Measurements from ENCODE around the gene APOB.

APOB gene

DNA sequence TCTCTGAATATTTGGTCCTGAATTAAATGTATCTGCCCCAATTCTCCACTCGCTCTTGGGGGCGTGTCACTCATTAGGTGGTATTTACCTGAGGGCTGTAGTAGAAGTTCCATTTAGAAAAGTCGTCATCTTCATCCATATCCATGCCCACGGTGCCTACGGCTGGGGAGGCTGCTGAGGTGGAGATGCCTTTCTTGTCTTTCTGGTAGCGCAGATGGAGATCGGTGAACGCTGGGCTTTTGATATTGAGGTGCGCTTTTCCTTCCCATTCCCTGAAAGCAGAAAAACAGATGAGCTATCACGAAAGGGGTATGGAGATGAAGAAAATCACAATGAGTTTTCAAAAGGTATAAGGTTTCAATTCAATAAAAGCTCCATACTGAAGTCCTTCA is 39.7 kb downstream of the APOB start:
- DNase-seq = no peak

DNA sequence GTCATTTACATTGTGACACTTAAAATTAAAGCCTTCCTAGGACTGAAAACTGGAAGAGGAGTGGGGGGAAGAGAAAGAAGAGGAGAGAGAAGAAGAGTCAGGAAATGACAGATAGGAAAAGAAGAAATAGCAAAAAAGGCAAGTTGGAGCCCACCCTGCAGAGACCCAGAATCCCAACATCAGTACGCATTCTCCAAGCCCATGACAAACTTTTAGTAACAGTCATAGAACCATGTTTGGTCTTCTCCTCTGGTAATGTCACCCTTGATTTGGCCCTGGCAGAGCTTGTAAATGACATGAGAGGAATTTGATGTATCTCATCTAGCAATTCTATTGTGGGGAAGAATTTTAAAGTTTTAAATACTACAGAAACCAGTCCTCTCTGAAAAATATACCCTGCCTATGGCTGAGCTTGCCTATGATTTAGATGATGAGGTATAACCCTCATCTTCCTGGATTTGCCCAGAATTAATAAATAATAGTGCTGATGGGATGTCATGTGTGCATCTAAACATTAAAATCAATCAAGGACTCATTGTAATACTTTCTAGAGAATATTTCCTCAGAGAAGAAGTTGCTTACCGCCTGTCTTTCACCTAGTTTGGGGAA is 40.2 kb downstream of the APOB start:
- no peak for DNase-seq

GRCh38 chr2:21002814-21003192 is 41.1 kb downstream of the APOB start:
- DNase-seq = no peak

GRCh38 chr2:21001988-21002813 is 41.7 kb downstream of the APOB start:
- DNase-seq = no peak

DNA sequence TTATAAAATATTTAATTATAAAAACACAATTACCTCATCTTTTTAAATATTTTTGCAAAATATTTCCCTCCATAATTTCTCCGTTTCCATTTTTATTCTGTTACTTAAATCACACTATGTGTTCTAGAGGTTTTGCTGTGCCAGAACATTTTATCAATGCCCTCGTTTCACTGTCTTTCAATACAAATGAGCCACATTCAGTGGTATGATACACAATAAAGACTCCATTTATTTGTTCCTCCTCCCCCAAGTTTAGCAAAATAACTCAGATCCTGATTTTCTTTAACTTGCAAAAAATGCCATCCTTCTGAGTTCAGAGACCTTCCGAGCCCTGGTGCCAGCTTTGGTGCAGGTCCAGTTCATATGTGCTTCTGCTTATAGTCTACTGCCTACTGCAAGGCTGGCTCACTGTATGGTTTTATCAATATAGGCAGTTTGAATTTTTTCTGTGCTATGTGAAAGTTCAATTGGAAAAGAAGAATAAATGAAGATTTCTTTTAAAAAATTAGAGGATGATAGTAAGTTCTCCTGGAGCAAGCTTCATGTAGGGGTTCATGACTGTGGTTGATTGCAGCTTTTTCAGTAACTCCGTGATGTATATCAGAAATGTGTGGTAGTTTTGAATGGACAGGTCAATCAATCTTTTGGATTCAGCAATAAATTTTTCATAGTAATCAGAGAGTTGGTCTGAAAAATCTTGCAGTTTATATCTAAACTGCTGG is 42.5 kb downstream of the APOB start:
- no peak for DNase-seq

DNA sequence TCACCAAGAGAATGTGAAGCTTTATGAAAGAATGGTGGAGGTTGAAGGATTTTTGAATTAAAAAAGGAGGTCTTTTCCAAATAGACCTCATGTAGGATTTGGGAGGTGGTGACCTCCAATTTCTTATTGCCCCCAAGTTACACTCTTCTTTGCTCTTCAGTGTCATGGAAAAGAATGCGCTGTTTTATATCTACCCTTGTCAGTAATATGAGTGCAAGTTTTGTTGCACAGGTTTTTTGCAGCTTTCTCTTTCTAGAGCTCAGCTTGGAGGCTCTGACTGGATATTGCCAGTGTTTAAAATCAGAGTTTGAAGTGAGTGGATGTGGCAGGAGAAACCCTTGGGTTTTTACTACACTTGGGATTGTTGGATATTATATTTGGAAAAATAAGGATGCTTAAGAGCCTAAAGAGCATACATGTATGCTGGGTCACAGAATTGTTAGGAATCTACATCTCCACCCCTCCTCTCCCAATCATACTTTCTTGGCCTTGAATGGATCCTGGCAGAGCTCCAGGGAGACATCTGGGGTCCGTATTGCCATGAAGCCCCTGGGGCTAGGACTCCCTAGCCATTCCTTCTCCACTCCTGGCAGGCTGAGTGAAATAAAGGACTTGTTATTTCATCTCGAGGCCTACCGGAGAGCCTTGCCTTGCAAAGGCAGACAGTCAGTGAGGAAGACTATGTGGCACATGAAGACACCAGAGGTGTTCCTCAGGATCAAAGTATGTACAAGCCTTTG is 43.8 kb downstream of the APOB start:
- no peak for DNase-seq

DNA sequence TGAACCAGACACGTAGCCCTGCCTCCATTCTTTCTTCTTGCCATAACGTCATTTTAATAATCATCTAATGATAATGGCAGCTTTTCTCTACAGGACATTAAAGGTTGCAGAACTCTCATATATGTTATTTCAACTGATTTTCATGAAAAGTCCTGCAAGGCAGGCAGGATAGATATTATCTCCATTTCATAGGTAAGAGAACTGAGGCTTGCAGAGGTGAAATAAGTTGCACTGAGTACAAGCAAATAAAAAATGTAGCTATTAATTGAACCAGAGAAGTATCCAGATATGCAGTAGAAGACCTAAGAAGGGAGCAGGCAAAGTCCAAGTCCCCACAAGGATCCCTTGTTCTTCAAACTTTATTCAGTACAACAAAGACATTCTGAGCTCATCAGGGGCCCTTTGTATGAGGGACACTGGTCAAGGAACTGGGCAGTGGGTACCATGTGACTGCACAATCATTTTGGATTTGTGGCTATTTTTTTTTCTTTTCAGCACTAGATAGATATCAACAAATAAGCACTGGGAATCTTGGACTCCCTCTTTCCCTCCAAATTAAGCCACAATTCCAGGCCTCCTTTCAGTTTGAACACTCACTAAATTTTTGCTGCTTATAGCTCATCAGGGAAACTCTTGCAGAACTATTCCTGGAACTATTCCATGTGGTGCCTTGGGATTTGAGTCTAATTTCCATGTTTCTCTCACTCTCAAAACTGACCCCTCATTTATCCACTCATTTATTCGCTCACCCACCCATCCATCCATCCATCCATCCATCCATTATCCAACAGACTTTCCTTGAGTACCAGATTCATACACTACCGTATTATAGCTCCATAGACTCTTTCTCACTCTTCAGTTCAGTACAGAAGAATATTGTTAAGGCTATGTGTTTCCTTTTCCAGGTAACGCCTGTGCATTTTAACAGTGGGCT is 44.6 kb downstream of the APOB start:
- DNase-seq = no peak

GRCh38 chr2:20997953-20998722 is 45.7 kb downstream of the APOB start:
- DNase-seq = no peak

DNA sequence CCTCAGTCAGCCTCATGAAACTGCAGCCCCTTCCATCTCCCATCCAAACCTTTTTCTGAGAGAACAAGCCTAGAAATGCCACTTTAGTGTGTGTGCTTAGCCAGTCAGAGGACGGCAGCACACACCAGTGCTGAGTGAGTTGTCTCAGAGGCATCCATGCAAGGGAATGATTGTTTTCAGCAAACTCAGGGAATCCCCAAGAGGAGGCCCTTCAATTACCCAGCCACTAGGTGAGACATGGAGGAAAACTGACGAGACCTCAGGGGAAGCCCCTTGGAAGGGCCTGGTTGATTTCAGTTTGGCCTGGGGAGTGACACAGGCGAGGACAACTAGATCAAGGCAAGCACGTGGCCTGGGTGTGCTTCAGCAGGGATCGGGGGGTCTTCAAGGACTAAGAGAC is 49.7 kb downstream of the APOB start:
- no peak for DNase-seq

- DNase-seq = no peak
Observed at GRCh38 chr2:20992201-20992711, 51.6 kb downstream of the APOB start.

- no peak for DNase-seq
Observed at GRCh38 chr2:20990442-20991430, 53.1 kb downstream of the APOB start.

GRCh38 chr2:20989404-20989803 is 54.5 kb downstream of the APOB start:
- no peak for DNase-seq

- DNase-seq = no peak
Observed at GRCh38 chr2:20988905-20989304, 55.0 kb downstream of the APOB start.

GRCh38 chr2:20986024-20986939 is 57.6 kb downstream of the APOB start:
- no peak for DNase-seq

DNA sequence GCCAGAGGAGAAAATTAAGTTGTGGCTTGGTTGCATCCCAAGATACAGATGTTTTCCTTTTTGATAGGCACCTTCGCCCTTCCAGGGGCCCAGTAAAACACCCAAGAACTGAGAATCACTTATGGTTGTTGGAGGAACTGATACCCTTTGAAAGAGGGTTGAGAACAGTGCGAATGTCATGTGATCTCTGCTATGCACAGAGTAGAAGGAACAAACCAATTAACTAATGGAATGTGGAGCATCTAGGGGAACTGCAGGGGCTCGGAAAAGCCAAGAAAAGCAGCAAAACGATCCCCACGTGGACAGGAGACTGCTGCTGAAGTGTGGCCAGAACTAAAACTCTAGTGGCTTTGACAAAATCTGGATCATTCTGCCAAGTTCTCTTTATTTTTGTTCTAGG is 58.8 kb downstream of the APOB start:
- no peak for DNase-seq

GRCh38 chr2:20984408-20984807 is 59.5 kb downstream of the APOB start:
- DNase-seq = no peak

- DNase-seq = no peak
Observed at GRCh38 chr2:20983844-20984243, 60.0 kb downstream of the APOB start.

DNA sequence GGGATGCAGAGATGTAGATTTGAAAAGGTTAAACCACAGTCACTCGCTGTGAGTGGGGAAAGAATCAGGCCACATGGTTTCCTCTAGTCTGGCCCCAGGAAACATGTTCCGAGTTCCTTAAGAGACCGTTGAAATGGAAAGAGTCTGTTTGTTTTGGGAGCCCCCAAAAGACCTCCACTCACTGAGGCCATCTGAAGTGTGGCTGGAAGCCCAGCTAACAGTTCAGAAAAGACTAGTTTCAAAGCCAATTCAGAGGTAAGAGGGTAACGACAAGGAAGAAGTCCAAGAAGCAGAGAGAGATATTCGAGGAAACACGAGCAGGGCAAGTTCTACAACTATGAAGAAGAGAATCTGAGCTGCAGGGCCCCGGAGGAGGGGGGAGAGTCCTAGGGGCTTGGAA is 61.0 kb downstream of the APOB start:
- no peak for DNase-seq

All from NCI-H187 (cell line).